Astrocyte (in vitro differentiated cells and primary cell): ENCODE results near the gene ATP8B4. TPM values are rescaled to one million over a fixed set of nuclear protein-coding genes. Genes with fewer than 3 reads are reported as not detected.

ENCODE experiments used
- DNase-seq: peaks from one replicate; pipeline ENCODE4 v3.0.0-alpha.2; 2010; ENCODE audit warnings: low read depth
- FAIRE-seq: peaks from 2 replicates; lab custom pipeline; 2011; peaks lifted over from hg19 to GRCh38; lab: Jason Lieb, UNC
- H2AFZ ChIP-seq: 2 replicates; pipeline ENCODE4 v1.6.0; 2012; ENCODE audit warnings: low read depth, low read length, inconsistent platforms
- H3K27ac ChIP-seq: 2 replicates; pipeline ENCODE4 v1.5.1; 2011; ENCODE audit warnings: low read depth, low read length, inconsistent platforms
- H3K27me3 ChIP-seq: 2 replicates; pipeline ENCODE4 v1.6.0; 2011; ENCODE audit warnings: low read length, inconsistent platforms; ENCODE audit not compliant: insufficient read depth
- H3K36me3 ChIP-seq: 2 replicates; pipeline ENCODE4 v1.5.1; 2011; ENCODE audit warnings: low read length, inconsistent platforms; ENCODE audit not compliant: insufficient read depth
- H3K4me1 ChIP-seq: 2 replicates; pipeline ENCODE4 v1.5.1; 2011; ENCODE audit warnings: low read length, inconsistent platforms; ENCODE audit not compliant: insufficient read depth
- H3K4me2 ChIP-seq: 2 replicates; pipeline ENCODE4 v1.6.0; 2012; ENCODE audit warnings: low read length, inconsistent platforms
- H3K4me3 ChIP-seq: 2 replicates; pipeline ENCODE4 v1.5.1; 2011; ENCODE audit warnings: low read depth, mild to moderate bottlenecking, low read length, inconsistent platforms; ENCODE audit not compliant: insufficient read depth
- H3K79me2 ChIP-seq: 2 replicates; pipeline ENCODE4 v1.6.0; 2012; ENCODE audit warnings: mild to moderate bottlenecking, low read length, inconsistent platforms; ENCODE audit not compliant: insufficient read depth
- H3K9ac ChIP-seq: 2 replicates; pipeline ENCODE4 v1.6.0; 2012; ENCODE audit warnings: mild to moderate bottlenecking, low read length, inconsistent platforms
- H3K9me3 ChIP-seq: 2 replicates; pipeline ENCODE4 v1.5.1; 2012; ENCODE audit warnings: low read depth, mild to moderate bottlenecking, low read length, inconsistent platforms; ENCODE audit not compliant: insufficient read depth
- H4K20me1 ChIP-seq: 2 replicates; pipeline ENCODE4 v1.6.0; 2012; ENCODE audit warnings: low read length, inconsistent platforms; ENCODE audit not compliant: insufficient read depth
- H3K27ac Mint-ChIP-seq: one replicate; pipeline ENCODE4 v1.8.0; 2021; ENCODE audit warnings: mild to moderate bottlenecking, mixed read lengths; ENCODE audit not compliant: unreplicated experiment
- H3K27me3 Mint-ChIP-seq: one replicate; pipeline ENCODE4 v1.8.0; 2021; ENCODE audit warnings: low read depth, mixed read lengths; ENCODE audit not compliant: unreplicated experiment
- H3K36me3 Mint-ChIP-seq: one replicate; pipeline ENCODE4 v1.8.0; 2021; ENCODE audit warnings: low read depth, mixed read lengths; ENCODE audit not compliant: unreplicated experiment
- H3K4me1 Mint-ChIP-seq: one replicate; pipeline ENCODE4 v1.8.0; 2021; ENCODE audit warnings: low read depth, mixed read lengths; ENCODE audit not compliant: unreplicated experiment
- H3K4me3 Mint-ChIP-seq: one replicate; pipeline ENCODE4 v1.8.0; 2021; ENCODE audit warnings: mild to moderate bottlenecking, moderate library complexity, mixed read lengths; ENCODE audit not compliant: unreplicated experiment
- H3K9me3 Mint-ChIP-seq: one replicate; pipeline ENCODE4 v1.8.0; 2021; ENCODE audit warnings: mild to moderate bottlenecking, mixed read lengths; ENCODE audit not compliant: unreplicated experiment
- CTCF ChIP-seq: IDR thresholded peaks from 2 replicates; pipeline ENCODE4 v1.5.1; 2011; ENCODE audit warnings: low read depth, mild to moderate bottlenecking, inconsistent platforms, low read length, moderate library complexity; ENCODE audit not compliant: insufficient read depth
- EZH2 ChIP-seq: IDR thresholded peaks from 2 replicates; pipeline ENCODE4 v1.6.1; 2012; ENCODE audit warnings: mild to moderate bottlenecking, low read length, inconsistent platforms; ENCODE audit not compliant: insufficient read depth
- total RNA-seq: library from RNA; stranded (reverse); gene quantifications from 2 replicates; pipeline ENCODE4 v1.2.1, GENCODE V29; 2021

Gene ATP8B4
- total RNA-seq, 1 donor from 2014 or later, result 0.23 TPM

GRCh38 chr15:50003786-50004334, 115.2 kb downstream of the ATP8B4 start:
- Mint-ChIP-seq H3K4me3 (no peak overlapping the region), H3K4me1 (no peaks in the 10 kb centered on the region), H3K9me3 (no peaks in the 10 kb centered on the region), H3K27ac (peak overlapping the region; percentile 58), H3K36me3 (no peaks in the 10 kb centered on the region), H3K27me3 (no peaks in the 10 kb centered on the region)
- Histone ChIP-seq H3K79me2 (no peaks in the 10 kb centered on the region), H3K27ac (no peak overlapping the region), H3K36me3 (no peaks in the 10 kb centered on the region), H3K4me3 (no peak overlapping the region), H3K4me1 (no peaks in the 10 kb centered on the region), H4K20me1 (no peaks in the 10 kb centered on the region), H2AFZ (peak overlapping the region; percentile 62), H3K27me3 (no peaks in the 10 kb centered on the region), H3K4me2 (no peak overlapping the region), H3K9ac (no peak overlapping the region), H3K9me3 (no peaks in the 10 kb centered on the region)
- FAIRE-seq (peak; percentile 65), DNase-seq (peak; percentile 64)
- no peak for TF ChIP-seq EZH2
- TF ChIP-seq CTCF, result peak; percentile 80

- H2AFZ ChIP-seq, result no peak overlapping the region
- no peaks in the 10 kb centered on the region for H3K79me2 ChIP-seq
- H3K4me2 ChIP-seq, result no peak overlapping the region
- Mint-ChIP-seq H3K4me1 (no peaks in the 10 kb centered on the region), H3K9me3 (no peaks in the 10 kb centered on the region), H3K27ac (no peak overlapping the region), H3K4me3 (no peak overlapping the region), H3K27me3 (no peaks in the 10 kb centered on the region), H3K36me3 (no peaks in the 10 kb centered on the region)
- no peaks in the 10 kb centered on the region for H4K20me1 ChIP-seq
- H3K27me3 ChIP-seq, result peaks cover 2% of the 10 kb centered on the region
- no peaks in the 10 kb centered on the region for H3K36me3 ChIP-seq
- DNase-seq, result no peak
- no peak overlapping the region for H3K4me3 ChIP-seq
- FAIRE-seq, result no peak
- no peak for TF ChIP-seq EZH2
- no peak for TF ChIP-seq CTCF
- no peaks in the 10 kb centered on the region for H3K4me1 ChIP-seq
- H3K9me3 ChIP-seq, result no peaks in the 10 kb centered on the region
- no peak overlapping the region for H3K9ac ChIP-seq
- H3K27ac ChIP-seq, result no peak overlapping the region
These were observed 127.4 kb downstream of the ATP8B4 start for GRCh38 chr15:49991587-49991986.

GRCh38 chr15:49990835-49991545, 128.0 kb downstream of the ATP8B4 start:
- Histone ChIP-seq H3K4me2 (no peak overlapping the region), H3K9ac (no peak overlapping the region), H3K36me3 (no peaks in the 10 kb centered on the region), H3K79me2 (no peaks in the 10 kb centered on the region), H3K9me3 (no peaks in the 10 kb centered on the region), H3K27me3 (peaks cover 2% of the 10 kb centered on the region), H4K20me1 (no peaks in the 10 kb centered on the region), H2AFZ (no peak overlapping the region), H3K27ac (no peak overlapping the region), H3K4me3 (no peak overlapping the region), H3K4me1 (no peaks in the 10 kb centered on the region)
- no peak for FAIRE-seq
- no peaks in the 10 kb centered on the region for H3K4me1 Mint-ChIP-seq
- H3K36me3 Mint-ChIP-seq, result no peaks in the 10 kb centered on the region
- no peak overlapping the region for H3K27ac Mint-ChIP-seq
- no peaks in the 10 kb centered on the region for H3K27me3 Mint-ChIP-seq
- no peak overlapping the region for H3K4me3 Mint-ChIP-seq
- DNase-seq, result peak; percentile 29
- H3K9me3 Mint-ChIP-seq, result no peaks in the 10 kb centered on the region
- TF ChIP-seq EZH2, result no peak
- no peak for TF ChIP-seq CTCF
